Measurements from ENCODE around the gene COX17. TPM values are rescaled to one million over a fixed set of nuclear protein-coding genes. Genes with fewer than 3 reads are reported as not detected.
"Not testable (repeated sequence)": the region's sequence is repeated elsewhere in the genome, so short reads cannot be mapped to it uniquely, and the experiment has no call there.

The COX17 gene
- total and polyA plus RNA-seq, 4 donors = 43.6 to 170 (median 61.1) TPM

DNA sequence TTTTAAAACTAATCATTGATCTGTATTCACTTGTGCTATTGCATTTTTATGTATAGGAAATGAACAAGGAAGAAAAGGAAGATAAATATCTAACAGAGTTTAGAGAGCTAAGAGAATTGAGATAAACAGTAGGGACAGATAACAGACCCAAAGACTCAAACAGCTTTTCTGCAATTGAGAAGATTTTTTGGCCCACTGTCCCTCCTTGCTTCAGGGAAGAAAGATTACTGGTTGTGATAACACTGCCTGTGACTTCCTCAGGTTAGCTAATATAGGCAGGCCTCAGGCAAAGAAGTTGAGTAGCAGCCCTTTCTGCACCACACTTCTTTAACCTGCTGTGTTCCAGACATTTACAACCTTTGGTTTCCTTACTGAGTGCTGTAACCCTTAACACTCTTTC, 2.7 kb upstream of the COX17 start:
- H3K27ac ChIP-seq (ENCODE audit: low read depth in 1 of 2, low read length in 2 of 2) = no peak overlapping the region
- H3K4me1 ChIP-seq (ENCODE audit: control insufficient read depth in 1 of 2, insufficient read depth in 2 of 2, low read length in 2 of 2) = no peaks in the 10 kb centered on the region
- intact Hi-C loops (cut with DNase I) = loop anchor here (5.0 to 10.0 kb wide), 3 partner anchors 155 to 185 kb away; partner anchors contain the start of gene TIMMDC1 (in 1 of the 2)
- no peak overlapping the region for H3K4me3 ChIP-seq (ENCODE audit: low read length in 2 of 2)
- no peaks in the 10 kb centered on the region for H3K27me3 ChIP-seq (ENCODE audit: control insufficient read depth in 1 of 2, insufficient read depth in 2 of 2, low read length in 1 of 2)
- DNase-seq (no peak), ATAC-seq (ENCODE audit: low FRiP score) (no peak)
- H3K9me3 ChIP-seq (ENCODE audit: control insufficient read depth, low read length) = no peaks in the 10 kb centered on the region
- H3K36me3 ChIP-seq (ENCODE audit: control insufficient read depth in 1 of 2, insufficient read depth in 2 of 2, low read length in 1 of 2) = no peaks in the 10 kb centered on the region

- WGBS, 2 donors = 97 to 99% methylated on average over 10 of the region's 10 CpGs
- not testable (repeated sequence) for ATAC-seq (ENCODE audit: low FRiP score); H3K27ac ChIP-seq (ENCODE audit: low read depth in 1 of 2, low read length in 2 of 2); H3K4me1 ChIP-seq (ENCODE audit: control insufficient read depth in 1 of 2, insufficient read depth in 2 of 2, low read length in 2 of 2); H3K27me3 ChIP-seq (ENCODE audit: control insufficient read depth in 1 of 2, insufficient read depth in 2 of 2, low read length in 1 of 2); H3K4me3 ChIP-seq (ENCODE audit: low read length in 2 of 2); DNase-seq; H3K9me3 ChIP-seq (ENCODE audit: control insufficient read depth, low read length); H3K36me3 ChIP-seq (ENCODE audit: control insufficient read depth in 1 of 2, insufficient read depth in 2 of 2, low read length in 1 of 2)
- intact Hi-C loops (cut with DNase I) = loop anchor here in 1 of 2 donors (10.0 kb wide), 1 partner anchor 183 kb away; the partner anchor contains the start of gene TIMMDC1
Measured at GRCh38 chr3:119678209-119678608, 1.0 kb upstream of the COX17 start.

- no peaks in the 10 kb centered on the region for H3K9me3 ChIP-seq (ENCODE audit: control insufficient read depth, low read length)
- H3K27me3 ChIP-seq (ENCODE audit: control insufficient read depth in 1 of 2, insufficient read depth in 2 of 2, low read length in 1 of 2) = no peaks in the 10 kb centered on the region
- intact Hi-C loops (cut with DNase I) = loop anchor here in 1 of 2 donors (2.0 to 10.0 kb wide), 2 partner anchors 99 to 183 kb away; partner anchors contain the start of genes ADPRH and TIMMDC1
- peaks cover 0 to 3% of the 10 kb centered on the region in 2 donors for H3K36me3 ChIP-seq (ENCODE audit: control insufficient read depth in 1 of 2, insufficient read depth in 2 of 2, low read length in 1 of 2)
- ATAC-seq (ENCODE audit: low FRiP score) (no peak), DNase-seq (no peak)
- no peaks in the 10 kb centered on the region for H3K4me1 ChIP-seq (ENCODE audit: control insufficient read depth in 1 of 2, insufficient read depth in 2 of 2, low read length in 2 of 2)
- H3K4me3 ChIP-seq (ENCODE audit: low read length in 2 of 2) = peak overlapping the region; percentile 79 to 81
- H3K27ac ChIP-seq (ENCODE audit: low read depth in 1 of 2, low read length in 2 of 2) = peak overlapping the region; percentile 61 to 92
- 11 to 13% methylated on average over 6 of the region's 6 CpGs for WGBS, 2 donors
Measured at GRCh38 chr3:119677641-119677934, 382 bp upstream of the COX17 start.

GRCh38 chr3:119676020-119676419, 1.2 kb downstream of the COX17 start:
- DNase-seq (no peak), ATAC-seq (ENCODE audit: low FRiP score) (no peak)
- WGBS, 2 donors = 47 to 56% methylated on average over 1 of the region's 1 CpG
- intact Hi-C loops (cut with DNase I) = loop anchor here in 1 of 2 donors (2.0 to 10.0 kb wide), 2 partner anchors 97 to 181 kb away; partner anchors contain the start of genes ADPRH and TIMMDC1
- Histone ChIP-seq H3K4me3 (ENCODE audit: low read length in 2 of 2) (peak overlapping the region; percentile 79 to 81), H3K4me1 (ENCODE audit: control insufficient read depth in 1 of 2, insufficient read depth in 2 of 2, low read length in 2 of 2) (no peaks in the 10 kb centered on the region), H3K9me3 (ENCODE audit: control insufficient read depth, low read length) (no peaks in the 10 kb centered on the region), H3K36me3 (ENCODE audit: control insufficient read depth in 1 of 2, insufficient read depth in 2 of 2, low read length in 1 of 2) (peaks cover 0 to 3% of the 10 kb centered on the region in 2 donors), H3K27ac (ENCODE audit: low read depth in 1 of 2, low read length in 2 of 2) (no peak overlapping the region), H3K27me3 (ENCODE audit: control insufficient read depth in 1 of 2, insufficient read depth in 2 of 2, low read length in 1 of 2) (no peaks in the 10 kb centered on the region)

GRCh38 chr3:119675188-119675874, 1.9 kb downstream of the COX17 start:
- Histone ChIP-seq H3K27me3 (ENCODE audit: control insufficient read depth in 1 of 2, insufficient read depth in 2 of 2, low read length in 1 of 2) (no peaks in the 10 kb centered on the region), H3K27ac (ENCODE audit: low read depth in 1 of 2, low read length in 2 of 2) (no peak overlapping the region), H3K4me1 (ENCODE audit: control insufficient read depth in 1 of 2, insufficient read depth in 2 of 2, low read length in 2 of 2) (no peaks in the 10 kb centered on the region), H3K36me3 (ENCODE audit: control insufficient read depth in 1 of 2, insufficient read depth in 2 of 2, low read length in 1 of 2) (peaks cover 0 to 3% of the 10 kb centered on the region in 2 donors), H3K4me3 (ENCODE audit: low read length in 2 of 2) (no peak overlapping the region), H3K9me3 (ENCODE audit: control insufficient read depth, low read length) (no peaks in the 10 kb centered on the region)
- 67 to 74% methylated on average over 5 of the region's 5 CpGs for WGBS, 2 donors
- intact Hi-C loops (cut with DNase I) = loop anchor here in 1 of 2 donors (10.0 kb wide), 1 partner anchor 181 kb away; the partner anchor contains the start of gene TIMMDC1
- ATAC-seq (ENCODE audit: low FRiP score) (no peak), DNase-seq (no peak)

GRCh38 chr3:119673875-119674274, 3.3 kb downstream of the COX17 start:
- ATAC-seq (ENCODE audit: low FRiP score) = no peak
- peak in 1 of 2 donors; percentile 73 for DNase-seq
- Histone ChIP-seq H3K36me3 (ENCODE audit: control insufficient read depth in 1 of 2, insufficient read depth in 2 of 2, low read length in 1 of 2) (peaks cover 0 to 3% of the 10 kb centered on the region in 2 donors), H3K9me3 (ENCODE audit: control insufficient read depth, low read length) (no peaks in the 10 kb centered on the region), H3K27ac (ENCODE audit: low read depth in 1 of 2, low read length in 2 of 2) (no peak overlapping the region), H3K4me3 (ENCODE audit: low read length in 2 of 2) (no peak overlapping the region), H3K4me1 (ENCODE audit: control insufficient read depth in 1 of 2, insufficient read depth in 2 of 2, low read length in 2 of 2) (peaks cover 2 to 3% of the 10 kb centered on the region in 2 donors), H3K27me3 (ENCODE audit: control insufficient read depth in 1 of 2, insufficient read depth in 2 of 2, low read length in 1 of 2) (no peaks in the 10 kb centered on the region)
- intact Hi-C loops (cut with DNase I) = loop anchor here (5.0 to 10.0 kb wide), 2 partner anchors 37 to 179 kb away; partner anchors contain the start of gene TIMMDC1 (in 1 of the 2)
- WGBS, 2 donors = 87 to 92% methylated on average over 18 of the region's 18 CpGs

DNA sequence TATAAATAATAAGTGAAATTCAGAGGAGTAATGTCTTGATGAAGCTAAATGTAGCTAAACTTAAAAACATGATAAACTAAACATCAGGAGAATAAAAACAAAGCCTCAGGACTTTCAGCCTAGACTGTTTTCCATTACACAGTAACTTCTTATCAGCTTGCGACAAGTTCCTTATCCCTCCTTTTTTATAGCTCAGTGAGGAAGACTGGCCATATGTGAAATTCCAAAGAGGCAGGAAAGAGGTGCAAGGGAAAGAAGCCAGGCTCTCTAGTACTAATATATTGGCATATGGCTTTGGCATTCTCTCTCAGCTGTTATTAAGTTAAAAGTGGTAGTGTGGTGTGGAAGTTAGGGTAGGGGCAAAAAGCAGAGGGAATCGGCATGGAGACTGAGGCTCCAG, 4.4 kb downstream of the COX17 start:
- peaks cover 0 to 3% of the 10 kb centered on the region in 2 donors for H3K36me3 ChIP-seq (ENCODE audit: control insufficient read depth in 1 of 2, insufficient read depth in 2 of 2, low read length in 1 of 2)
- H3K4me3 ChIP-seq (ENCODE audit: low read length in 2 of 2) = no peak overlapping the region
- H3K27me3 ChIP-seq (ENCODE audit: control insufficient read depth in 1 of 2, insufficient read depth in 2 of 2, low read length in 1 of 2) = no peaks in the 10 kb centered on the region
- H3K4me1 ChIP-seq (ENCODE audit: control insufficient read depth in 1 of 2, insufficient read depth in 2 of 2, low read length in 2 of 2) = peaks cover 2 to 3% of the 10 kb centered on the region in 2 donors
- ATAC-seq (ENCODE audit: low FRiP score) = no peak
- H3K9me3 ChIP-seq (ENCODE audit: control insufficient read depth, low read length) = no peaks in the 10 kb centered on the region
- intact Hi-C loops (cut with DNase I) = loop anchor here (1.0 to 10.0 kb wide), 3 partner anchors 35 to 178 kb away; partner anchors contain the start of genes ADPRH (in 1 of the 2) and TIMMDC1 (in 1 of the 2)
- no peak for DNase-seq
- H3K27ac ChIP-seq (ENCODE audit: low read depth in 1 of 2, low read length in 2 of 2) = no peak overlapping the region
- 41 to 47% methylated on average over 2 of the region's 2 CpGs for WGBS, 2 donors

DNA sequence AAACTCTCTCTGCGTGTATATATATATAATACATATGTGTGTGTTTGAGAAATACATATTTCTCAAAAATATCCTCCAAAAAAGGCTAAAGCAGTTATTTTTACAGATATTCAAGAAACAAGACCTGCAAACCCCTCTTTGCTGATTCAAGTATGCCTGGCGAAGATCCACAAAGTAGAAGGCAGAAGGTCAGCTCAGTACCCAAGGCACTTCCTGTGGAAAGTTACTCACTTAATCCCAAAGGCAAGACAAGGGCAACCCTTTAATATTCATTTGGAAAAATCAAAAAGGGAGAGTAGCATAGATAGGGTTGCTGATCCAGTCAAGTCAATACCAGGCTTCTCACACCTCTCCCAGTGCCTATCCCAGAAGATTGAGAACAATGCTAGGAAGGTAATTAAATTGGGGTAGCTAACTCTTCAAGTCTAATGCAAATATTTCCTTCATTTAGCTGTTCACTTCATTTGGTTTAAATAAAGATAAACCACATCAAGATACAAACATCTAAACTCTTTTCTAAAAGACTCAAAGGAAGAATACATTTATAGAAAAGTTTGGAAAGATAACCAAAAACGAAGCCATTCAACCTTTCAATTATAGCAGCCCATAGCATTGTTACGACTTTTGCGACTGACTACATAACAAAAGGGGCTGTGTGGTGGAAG, 7.2 kb downstream of the COX17 start:
- H3K36me3 ChIP-seq (ENCODE audit: control insufficient read depth in 1 of 2, insufficient read depth in 2 of 2, low read length in 1 of 2) = peaks cover 0 to 3% of the 10 kb centered on the region in 2 donors
- ATAC-seq (ENCODE audit: low FRiP score) = no peak

More for the DNA sequence above, 7.2 kb downstream of the COX17 start:
- no peak for DNase-seq
- intact Hi-C loops (cut with DNase I) = loop anchor here (5.0 to 10.0 kb wide), 2 partner anchors 33 to 175 kb away; partner anchors contain the start of gene TIMMDC1 (in 1 of the 2)
- no peaks in the 10 kb centered on the region for H3K27me3 ChIP-seq (ENCODE audit: control insufficient read depth in 1 of 2, insufficient read depth in 2 of 2, low read length in 1 of 2)
- H3K4me3 ChIP-seq (ENCODE audit: low read length in 2 of 2) = no peak overlapping the region
- H3K4me1 ChIP-seq (ENCODE audit: control insufficient read depth in 1 of 2, insufficient read depth in 2 of 2, low read length in 2 of 2) = peaks cover 2 to 3% of the 10 kb centered on the region in 2 donors
- H3K9me3 ChIP-seq (ENCODE audit: control insufficient read depth, low read length) = no peaks in the 10 kb centered on the region
- no peak overlapping the region for H3K27ac ChIP-seq (ENCODE audit: low read depth in 1 of 2, low read length in 2 of 2)
- WGBS, 2 donors = 89 to 94% methylated on average over 5 of the region's 5 CpGs
